GM23338 (cell line): Measurements from ENCODE around the gene TNS1. TPM values are rescaled to one million over a fixed set of nuclear protein-coding genes. Genes with fewer than 3 reads are reported as not detected.

ENCODE experiments used
- ATAC-seq: fragments of 200-7000 bp; cut with Tn5 transposase; 3 replicates; pipeline ENCODE4 v1.9.1; 2020
- DNase-seq: peaks from one replicate; pipeline ENCODE4 v3.0.0-alpha.2; 2015; ENCODE audit warnings: low spot score
- H2AFZ ChIP-seq: fragments of 200-600 bp; sonication (generic); 2 replicates; pipeline ENCODE4 v1.8.0; 2016; ENCODE audit warnings: antibody characterized with exemption, mild to moderate bottlenecking, moderate library complexity
- H3F3A ChIP-seq: fragments of 200-600 bp; sonication (generic); replicated peaks from 2 replicates; pipeline ENCODE4 v1.8.0; 2017; ENCODE audit warnings: antibody characterized with exemption, mixed run types, low read depth
- H3K27ac ChIP-seq: fragments of 200-600 bp; sonication (generic); 2 replicates; pipeline ENCODE4 v1.6.1; 2016; ENCODE audit warnings: low read depth
- H3K27me3 ChIP-seq: fragments of 200-600 bp; sonication (generic); 2 replicates; pipeline ENCODE4 v1.8.0; 2016; ENCODE audit warnings: mild to moderate bottlenecking, mixed run types, moderate library complexity; ENCODE audit not compliant: insufficient read depth
- H3K36me3 ChIP-seq: fragments of 200-600 bp; sonication (generic); 2 replicates; pipeline ENCODE4 v1.8.0; 2016; ENCODE audit warnings: mild to moderate bottlenecking; ENCODE audit not compliant: insufficient read depth
- H3K4me1 ChIP-seq: fragments of 200-600 bp; sonication (generic); 2 replicates; pipeline ENCODE4 v1.8.0; 2016; ENCODE audit warnings: mild to moderate bottlenecking, moderate library complexity; ENCODE audit not compliant: insufficient read depth
- H3K4me2 ChIP-seq: fragments of 200-600 bp; sonication (generic); 2 replicates; pipeline ENCODE4 v1.7.1; 2017; ENCODE audit warnings: mixed run types
- H3K4me3 ChIP-seq: fragments of 200-600 bp; sonication (generic); 2 replicates; pipeline ENCODE4 v1.6.1; 2016; ENCODE audit warnings: mixed run types
- H3K79me2 ChIP-seq: fragments of 200-600 bp; sonication (generic); replicated peaks from 2 replicates; pipeline ENCODE4 v1.8.0; 2017; ENCODE audit warnings: mild to moderate bottlenecking; ENCODE audit not compliant: insufficient read depth
- H3K9me2 ChIP-seq: fragments of 200-600 bp; sonication (generic); 2 replicates; pipeline ENCODE4 v1.8.0; 2017; ENCODE audit not compliant: insufficient read depth
- H4K20me1 ChIP-seq: fragments of 200-600 bp; sonication (generic); replicated peaks from 2 replicates; pipeline ENCODE4 v1.8.0; 2017; ENCODE audit warnings: mild to moderate bottlenecking; ENCODE audit not compliant: insufficient read depth
- H3K27ac Mint-ChIP-seq: 2 replicates; pipeline ENCODE4 v1.8.0; 2020; ENCODE audit warnings: inconsistent platforms, mild to moderate bottlenecking, moderate library complexity, mixed read lengths
- H3K27me3 Mint-ChIP-seq: 3 replicates; pipeline ENCODE4 v1.8.0; 2022; ENCODE audit warnings: low read depth, mild to moderate bottlenecking, moderate library complexity, mixed read lengths, inconsistent platforms; ENCODE audit not compliant: insufficient read depth, poor library complexity
- H3K36me3 Mint-ChIP-seq: 3 replicates; pipeline ENCODE4 v1.8.0; 2021; ENCODE audit warnings: low read depth, mild to moderate bottlenecking, inconsistent platforms, moderate library complexity, mixed read lengths
- H3K4me1 Mint-ChIP-seq: 3 replicates; pipeline ENCODE4 v1.8.0; 2020; ENCODE audit warnings: mild to moderate bottlenecking, inconsistent platforms, mixed read lengths
- H3K4me3 Mint-ChIP-seq: 3 replicates; pipeline ENCODE4 v1.8.0; 2021; ENCODE audit warnings: moderate library complexity, mild to moderate bottlenecking, inconsistent platforms, mixed read lengths
- H3K9me3 Mint-ChIP-seq: 3 replicates; pipeline ENCODE4 v1.8.0; 2020; ENCODE audit warnings: moderate library complexity, mild to moderate bottlenecking, inconsistent platforms, mixed read lengths
- CREB1 ChIP-seq: fragments of 250-450 bp; sonication (Bioruptor Pico); IDR thresholded peaks from 2 replicates; pipeline ENCODE4 v1.5.0; 2020; ENCODE audit warnings: low read depth, mild to moderate bottlenecking, moderate library complexity
- EZH2phosphoT487 ChIP-seq: fragments of 200-600 bp; sonication (generic); IDR thresholded peaks from one replicate; pipeline ENCODE4 v1.8.1; 2018; ENCODE audit warnings: antibody characterized with exemption; ENCODE audit not compliant: unreplicated experiment
- NANOG ChIP-seq: IDR thresholded peaks from 2 replicates; pipeline ENCODE4 v1.6.1; 2016; ENCODE audit warnings: antibody characterized with exemption, borderline replicate concordance
- POLR2AphosphoS5 ChIP-seq: IDR thresholded peaks from 2 replicates; pipeline ENCODE4 v1.6.1; 2016; ENCODE audit warnings: antibody characterized with exemption, low read depth
- polyA plus RNA-seq: library from polyadenylated mRNA; unstranded; fragments of >200 nt; fragmentation: Nextera tagmentation; extraction: Ambion mirVana; gene quantifications from 2 replicates; pipeline ENCODE4 v1.2.1, GENCODE V29; 2016
- total RNA-seq: library from RNA; depleted of rRNA; stranded (reverse); fragments of >200 nt; shearing (Covaris generic); gene quantifications from 2 replicates; pipeline ENCODE4 v1.2.3, GENCODE V29; 2014
- TF ChIP-seq, protein P1 (sequence below): IDR thresholded peaks from 2 replicates; pipeline ENCODE4 v1.6.1; 2016; ENCODE audit warnings: antibody characterized with exemption
- TF ChIP-seq, protein P2 (sequence below), 2 experiments: fragments of 200-600 bp in 1 of 2; sonication (generic) in 1 of 2; conservative IDR thresholded peaks; 2 replicates each; pipeline versions ENCODE4 v1.5.1 to v1.6.1; 2016 to 2017; ENCODE audit warnings: antibody characterized with exemption in 2 of 2, low read depth in 2 of 2, mild to moderate bottlenecking in 2 of 2, moderate library complexity in 1 of 2
- TF ChIP-seq, protein P3 (sequence below): fragments of 250-450 bp; sonication (Bioruptor Pico); IDR thresholded peaks from 2 replicates; pipeline ENCODE4 v1.5.0; 2020; ENCODE audit warnings: mild to moderate bottlenecking, moderate library complexity

Gene TNS1
- total and polyA plus RNA-seq, 2 experiments from 2014 or later = 2.0 to 7.4 TPM

DNA sequence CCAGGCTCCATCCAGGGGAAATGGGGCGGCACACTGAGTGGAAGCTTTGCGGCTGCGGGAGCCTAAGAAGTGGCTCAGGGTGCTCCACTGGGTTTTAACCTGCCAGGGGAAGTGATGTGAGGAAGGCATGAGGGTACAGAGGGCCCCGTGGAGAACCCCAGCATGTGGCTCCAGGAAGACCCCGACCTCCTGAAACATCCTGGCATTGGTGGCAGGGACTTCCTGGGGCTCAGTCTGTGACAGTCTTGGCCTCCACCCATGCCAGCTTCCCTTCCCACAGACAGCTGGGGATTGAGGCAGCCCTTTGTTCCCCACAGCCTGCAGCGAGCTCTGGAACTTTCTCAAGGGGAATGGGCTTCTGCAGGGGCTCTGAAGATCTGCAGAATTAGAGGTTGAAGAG, 146.6 kb downstream of the TNS1 start:
- Histone ChIP-seq H3K36me3 (no peaks in the 10 kb centered on the region), H3F3A (no peaks in the 10 kb centered on the region), H3K27ac (no peak overlapping the region), H3K4me3 (no peak overlapping the region), H4K20me1 (no peaks in the 10 kb centered on the region), H3K9me2 (no peaks in the 10 kb centered on the region), H2AFZ (no peak overlapping the region), H3K27me3 (no peaks in the 10 kb centered on the region), H3K79me2 (no peaks in the 10 kb centered on the region), H3K4me1 (0 out of 2 replicates have a peak, but pooled peaks cover 3% of the 10 kb centered on the region), H3K4me2 (no peak overlapping the region)
- TF ChIP-seq POLR2AphosphoS5 (no peak), NANOG (no peak), CREB1 (CRISPR knock-in tag) (no peak), EZH2phosphoT487 (no peak)
- TF ChIP-seq, protein P1, sequence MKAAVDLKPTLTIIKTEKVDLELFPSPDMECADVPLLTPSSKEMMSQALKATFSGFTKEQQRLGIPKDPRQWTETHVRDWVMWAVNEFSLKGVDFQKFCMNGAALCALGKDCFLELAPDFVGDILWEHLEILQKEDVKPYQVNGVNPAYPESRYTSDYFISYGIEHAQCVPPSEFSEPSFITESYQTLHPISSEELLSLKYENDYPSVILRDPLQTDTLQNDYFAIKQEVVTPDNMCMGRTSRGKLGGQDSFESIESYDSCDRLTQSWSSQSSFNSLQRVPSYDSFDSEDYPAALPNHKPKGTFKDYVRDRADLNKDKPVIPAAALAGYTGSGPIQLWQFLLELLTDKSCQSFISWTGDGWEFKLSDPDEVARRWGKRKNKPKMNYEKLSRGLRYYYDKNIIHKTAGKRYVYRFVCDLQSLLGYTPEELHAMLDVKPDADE = no peak
- TF ChIP-seq, protein P2, sequence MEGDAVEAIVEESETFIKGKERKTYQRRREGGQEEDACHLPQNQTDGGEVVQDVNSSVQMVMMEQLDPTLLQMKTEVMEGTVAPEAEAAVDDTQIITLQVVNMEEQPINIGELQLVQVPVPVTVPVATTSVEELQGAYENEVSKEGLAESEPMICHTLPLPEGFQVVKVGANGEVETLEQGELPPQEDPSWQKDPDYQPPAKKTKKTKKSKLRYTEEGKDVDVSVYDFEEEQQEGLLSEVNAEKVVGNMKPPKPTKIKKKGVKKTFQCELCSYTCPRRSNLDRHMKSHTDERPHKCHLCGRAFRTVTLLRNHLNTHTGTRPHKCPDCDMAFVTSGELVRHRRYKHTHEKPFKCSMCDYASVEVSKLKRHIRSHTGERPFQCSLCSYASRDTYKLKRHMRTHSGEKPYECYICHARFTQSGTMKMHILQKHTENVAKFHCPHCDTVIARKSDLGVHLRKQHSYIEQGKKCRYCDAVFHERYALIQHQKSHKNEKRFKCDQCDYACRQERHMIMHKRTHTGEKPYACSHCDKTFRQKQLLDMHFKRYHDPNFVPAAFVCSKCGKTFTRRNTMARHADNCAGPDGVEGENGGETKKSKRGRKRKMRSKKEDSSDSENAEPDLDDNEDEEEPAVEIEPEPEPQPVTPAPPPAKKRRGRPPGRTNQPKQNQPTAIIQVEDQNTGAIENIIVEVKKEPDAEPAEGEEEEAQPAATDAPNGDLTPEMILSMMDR (conservative IDR thresholded peaks at IDR 0.05; ENCODE audit: low read depth in 2 of 2) = no peak
- TF ChIP-seq, protein P3, sequence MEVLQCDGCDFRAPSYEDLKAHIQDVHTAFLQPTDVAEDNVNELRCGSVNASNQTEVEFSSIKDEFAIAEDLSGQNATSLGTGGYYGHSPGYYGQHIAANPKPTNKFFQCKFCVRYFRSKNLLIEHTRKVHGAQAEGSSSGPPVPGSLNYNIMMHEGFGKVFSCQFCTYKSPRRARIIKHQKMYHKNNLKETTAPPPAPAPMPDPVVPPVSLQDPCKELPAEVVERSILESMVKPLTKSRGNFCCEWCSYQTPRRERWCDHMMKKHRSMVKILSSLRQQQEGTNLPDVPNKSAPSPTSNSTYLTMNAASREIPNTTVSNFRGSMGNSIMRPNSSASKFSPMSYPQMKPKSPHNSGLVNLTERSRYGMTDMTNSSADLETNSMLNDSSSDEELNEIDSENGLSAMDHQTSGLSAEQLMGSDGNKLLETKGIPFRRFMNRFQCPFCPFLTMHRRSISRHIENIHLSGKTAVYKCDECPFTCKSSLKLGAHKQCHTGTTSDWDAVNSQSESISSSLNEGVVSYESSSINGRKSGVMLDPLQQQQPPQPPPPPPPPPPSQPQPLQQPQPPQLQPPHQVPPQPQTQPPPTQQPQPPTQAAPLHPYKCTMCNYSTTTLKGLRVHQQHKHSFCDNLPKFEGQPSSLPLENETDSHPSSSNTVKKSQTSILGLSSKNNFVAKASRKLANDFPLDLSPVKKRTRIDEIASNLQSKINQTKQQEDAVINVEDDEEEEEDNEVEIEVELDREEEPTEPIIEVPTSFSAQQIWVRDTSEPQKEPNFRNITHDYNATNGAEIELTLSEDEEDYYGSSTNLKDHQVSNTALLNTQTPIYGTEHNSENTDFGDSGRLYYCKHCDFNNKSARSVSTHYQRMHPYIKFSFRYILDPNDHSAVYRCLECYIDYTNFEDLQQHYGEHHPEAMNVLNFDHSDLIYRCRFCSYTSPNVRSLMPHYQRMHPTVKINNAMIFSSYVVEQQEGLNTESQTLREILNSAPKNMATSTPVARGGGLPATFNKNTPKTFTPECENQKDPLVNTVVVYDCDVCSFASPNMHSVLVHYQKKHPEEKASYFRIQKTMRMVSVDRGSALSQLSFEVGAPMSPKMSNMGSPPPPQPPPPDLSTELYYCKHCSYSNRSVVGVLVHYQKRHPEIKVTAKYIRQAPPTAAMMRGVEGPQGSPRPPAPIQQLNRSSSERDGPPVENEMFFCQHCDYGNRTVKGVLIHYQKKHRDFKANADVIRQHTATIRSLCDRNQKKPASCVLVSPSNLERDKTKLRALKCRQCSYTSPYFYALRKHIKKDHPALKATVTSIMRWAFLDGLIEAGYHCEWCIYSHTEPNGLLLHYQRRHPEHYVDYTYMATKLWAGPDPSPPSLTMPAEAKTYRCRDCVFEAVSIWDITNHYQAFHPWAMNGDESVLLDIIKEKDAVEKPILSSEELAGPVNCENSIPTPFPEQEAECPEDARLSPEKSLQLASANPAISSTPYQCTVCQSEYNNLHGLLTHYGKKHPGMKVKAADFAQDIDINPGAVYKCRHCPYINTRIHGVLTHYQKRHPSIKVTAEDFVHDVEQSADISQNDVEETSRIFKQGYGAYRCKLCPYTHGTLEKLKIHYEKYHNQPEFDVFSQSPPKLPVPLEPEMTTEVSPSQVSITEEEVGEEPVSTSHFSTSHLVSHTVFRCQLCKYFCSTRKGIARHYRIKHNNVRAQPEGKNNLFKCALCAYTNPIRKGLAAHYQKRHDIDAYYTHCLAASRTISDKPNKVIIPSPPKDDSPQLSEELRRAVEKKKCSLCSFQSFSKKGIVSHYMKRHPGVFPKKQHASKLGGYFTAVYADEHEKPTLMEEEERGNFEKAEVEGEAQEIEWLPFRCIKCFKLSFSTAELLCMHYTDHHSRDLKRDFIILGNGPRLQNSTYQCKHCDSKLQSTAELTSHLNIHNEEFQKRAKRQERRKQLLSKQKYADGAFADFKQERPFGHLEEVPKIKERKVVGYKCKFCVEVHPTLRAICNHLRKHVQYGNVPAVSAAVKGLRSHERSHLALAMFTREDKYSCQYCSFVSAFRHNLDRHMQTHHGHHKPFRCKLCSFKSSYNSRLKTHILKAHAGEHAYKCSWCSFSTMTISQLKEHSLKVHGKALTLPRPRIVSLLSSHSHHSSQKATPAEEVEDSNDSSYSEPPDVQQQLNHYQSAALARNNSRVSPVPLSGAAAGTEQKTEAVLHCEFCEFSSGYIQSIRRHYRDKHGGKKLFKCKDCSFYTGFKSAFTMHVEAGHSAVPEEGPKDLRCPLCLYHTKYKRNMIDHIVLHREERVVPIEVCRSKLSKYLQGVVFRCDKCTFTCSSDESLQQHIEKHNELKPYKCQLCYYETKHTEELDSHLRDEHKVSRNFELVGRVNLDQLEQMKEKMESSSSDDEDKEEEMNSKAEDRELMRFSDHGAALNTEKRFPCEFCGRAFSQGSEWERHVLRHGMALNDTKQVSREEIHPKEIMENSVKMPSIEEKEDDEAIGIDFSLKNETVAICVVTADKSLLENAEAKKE (CRISPR knock-in tag) = no peak
- Mint-ChIP-seq H3K27me3 (peaks cover 8% of the 10 kb centered on the region), H3K9me3 (no peaks in the 10 kb centered on the region), H3K27ac (no peak overlapping the region), H3K4me1 (peaks cover 29% of the 10 kb centered on the region), H3K36me3 (no peaks in the 10 kb centered on the region), H3K4me3 (no peak overlapping the region)
- ATAC-seq (no peak), DNase-seq (no peak)
